Heart right ventricle (tissue), 16 donors: Measurements from ENCODE around the gene TNFRSF25. TPM values are rescaled to one million over a fixed set of nuclear protein-coding genes. Genes with fewer than 3 reads are reported as not detected.
"Not testable (repeated sequence)": the region's sequence is repeated elsewhere in the genome, so short reads cannot be mapped to it uniquely, and the experiment has no call there.

Source experiments
- ATAC-seq, 8 donors: fragments of 200-7000 bp; cut with Tn5 transposase; one replicate each; pipeline ENCODE4 v1.9.1; 2020; ENCODE audit warnings: mild to moderate bottlenecking in 8 of 8, moderate library complexity in 8 of 8, moderate number of reproducible peaks in 1 of 8
- DNase-seq, 2 donors: peaks; one replicate each; pipeline ENCODE4 v3.0.0-alpha.2; 2020
- H3K27ac ChIP-seq, 10 donors: fragments of 200-600 bp; sonication (generic) in 2 of 10; one replicate each; pipeline versions ENCODE4 v1.5.0 to v1.8.0; 2020 to 2022; ENCODE audit warnings: mild to moderate bottlenecking in 3 of 10
- H3K27me3 ChIP-seq, 7 donors: fragments of 200-600 bp; one replicate each; pipeline ENCODE4 v1.8.0; 2021 to 2022; ENCODE audit warnings: mild to moderate bottlenecking in 2 of 7
- H3K36me3 ChIP-seq, 9 donors: fragments of 200-600 bp; sonication (generic) in 1 of 9; one replicate each; pipeline versions ENCODE4 v1.5.0 to v1.8.0; 2020 to 2022; ENCODE audit warnings: mild to moderate bottlenecking in 2 of 9
- H3K4me1 ChIP-seq, 9 donors: fragments of 200-600 bp; sonication (generic) in 1 of 9; one replicate each; pipeline versions ENCODE4 v1.5.0 to v1.8.0; 2020 to 2022; ENCODE audit warnings: mild to moderate bottlenecking in 4 of 9
- H3K4me3 ChIP-seq, 10 donors: fragments of 200-600 bp; sonication (generic) in 2 of 10; one replicate each; pipeline versions ENCODE4 v1.5.0 to v1.8.0; 2020 to 2022; ENCODE audit warnings: mild to moderate bottlenecking in 7 of 10, moderate library complexity in 2 of 10
- H3K9me3 ChIP-seq, 11 donors: fragments of 200-600 bp in 10 of 11; sonication (generic) in 2 of 11; one replicate each; pipeline versions ENCODE4 v1.5.0 to v1.8.0; 2013 to 2022; ENCODE audit warnings: mild to moderate bottlenecking in 2 of 11, control low read depth in 1 of 11, moderate library complexity in 1 of 11
- WGBS, 2 donors: extraction: QIAGEN DNeasy Blood & Tissue Kit; methylation state at CpG; one replicate each; pipeline ENCODE4 v1.1.7; 2013; ENCODE audit warnings: inconsistent platforms in 1 of 2; 5-methylcytosine and 5-hydroxymethylcytosine counted together
- intact Hi-C, 10 donors: fragments of 100-400 bp; cut with DNase I; formaldehyde crosslinking; loops; one replicate each; pipeline versions ENCODE4 v1.11.1 to v1.14.2; 2022
- polyA plus RNA-seq, 2 donors: library from polyadenylated mRNA; stranded (reverse); fragments of 200-250 nt; gene quantifications; one replicate each; pipeline ENCODE4 v1.2.3, GENCODE V29; 2013
- total RNA-seq, 10 donors: library from RNA; stranded (reverse); fragmentation: NEBNext Ultra II Directional in 3 of 10; extraction: Animal tissue kit (Norgen Biotek cat#: 25700) in 3 of 10; gene quantifications; one replicate each; pipeline versions ENCODE4 v1.2.1 to v1.2.4, GENCODE V29; 2021 to 2023
- TF ChIP-seq, protein P1 (sequence below), 9 donors: fragments of 200-600 bp; sonication (generic) in 2 of 9; IDR thresholded peaks; one replicate each; pipeline versions ENCODE4 v1.5.0 to v1.8.0; 2021 to 2022; ENCODE audit warnings: antibody characterized with exemption in 9 of 9, mild to moderate bottlenecking in 5 of 9, moderate library complexity in 1 of 9
- donor health status: Arrhythmogenic right ventricular cardiomyopathy.
- donor health status: ischemic (EF 13 %, LVEDD 7.1; RV severe dilation, severe dysfunction).
- donor health status: healthy with polysubstance abuse.
- donor health status: DM: no; HTN: yes; CAD: no.
- donor health status: DM: no; HTN: no; CAD: no.
- donor health status: ischemic (EF 25% LVEDD 6.9; RV normal size, moderate dysfunction).
- donor health status: ischemic (EF 25% LVEDD 5.7; RV mildly dilated, moderate dysfunction).
- donor health status: healthy.
- donor health status: DM: yes; HTN: yes; CAD: no.
- donor health status: Ischemic cardiomyopathy.
- donor health status: ischemic (EF 35%, LVEDD 5.7; RV mildly dilated, moderate dysfunction).
- donor health status: nonischemic (EF 11% LVEDD 7.7; RV severe dilation, severe dysfunction).
- donor health status: DM: yes; HTN: yes; CAD: no.
- donor health status: PGD.
- donor health status: ischemic (EF 29% LVEDD 5.4; RV normal size, mild dysfunction).
- donor health status: nonischemic (EF 23%, LVEDD 6.1; RV moderate dilation, normal function).

TNFRSF25 gene
- total and polyA plus RNA-seq, 12 donors: 4.0 to 43.1 (median 7.3) TPM

DNA sequence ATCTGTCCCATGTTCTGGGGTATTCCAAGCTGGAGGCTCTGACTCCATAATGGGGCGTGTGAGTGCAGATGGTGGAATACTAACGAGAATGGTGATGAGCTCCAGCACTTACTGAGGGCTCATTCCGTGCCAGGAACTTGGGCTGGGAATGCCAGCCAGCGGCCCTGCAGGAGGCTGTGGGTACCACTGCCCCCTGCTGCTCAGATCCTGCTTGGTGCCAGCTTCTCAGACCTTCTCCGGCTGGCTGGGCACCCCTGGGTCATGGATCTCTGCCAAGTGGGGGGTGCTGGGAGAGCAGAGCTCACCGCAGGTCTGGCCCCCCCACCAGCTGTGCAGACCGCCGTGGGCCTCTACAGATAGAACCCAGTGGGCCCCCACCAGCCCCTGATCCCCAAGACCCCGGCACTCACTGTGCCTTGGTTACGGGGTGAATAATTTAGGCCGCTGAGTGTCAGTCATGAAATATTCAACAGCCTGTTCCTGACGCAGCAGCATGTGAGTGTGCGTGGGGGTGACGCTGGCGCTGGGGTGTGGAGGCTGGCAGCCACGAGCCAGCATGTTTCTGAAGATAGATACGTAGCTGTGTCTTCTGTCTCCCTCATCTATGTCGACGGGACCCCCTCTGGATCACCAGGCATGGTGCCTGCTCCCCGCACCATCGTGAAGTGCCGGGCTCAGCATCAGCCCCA lies 28.8 kb downstream of the TNFRSF25 start:
- intact Hi-C loops: loop anchor here in 3 of 10 donors (5.0 to 10.0 kb wide), 2 partner anchors 190 to 192 kb away; partner anchors contain the start of gene HES3 (in 2 of the 3)
- 55 to 58% methylated on average over 21 to 22 of the region's 22 CpGs for WGBS, 2 donors

DNA sequence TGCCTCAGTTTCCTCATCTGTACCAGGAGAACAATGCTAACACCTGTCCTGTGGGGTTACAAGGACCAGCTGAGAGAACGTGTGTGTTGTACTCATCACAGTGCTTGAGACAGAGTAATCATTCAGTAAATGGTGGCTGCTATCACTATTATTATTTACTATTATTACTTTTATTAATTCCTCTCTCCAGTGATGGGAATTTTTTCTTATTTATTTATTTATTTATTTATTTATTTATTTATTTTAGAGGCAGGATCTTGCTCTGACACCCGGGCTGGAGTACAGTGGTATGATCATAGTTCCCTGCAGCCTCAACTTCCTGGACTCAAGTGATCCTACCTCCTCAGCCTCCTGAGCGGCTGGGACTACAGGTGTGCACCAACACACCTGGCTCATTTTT lies 29.7 kb downstream of the TNFRSF25 start:
- DNase-seq, H3K4me3 ChIP-seq, ATAC-seq, H3K4me1 ChIP-seq, H3K27ac ChIP-seq, H3K9me3 ChIP-seq, H3K36me3 ChIP-seq: not testable (repeated sequence)
- WGBS, 2 donors: 84% methylated on average over 3 of the region's 3 CpGs
- H3K27me3 ChIP-seq: peaks cover 15 to 46% (median 42%) of the 10 kb centered on the region in 7 donors
- intact Hi-C loops: loop anchor here in 3 of 10 donors (5.0 to 10.0 kb wide), 2 partner anchors 189 to 191 kb away; partner anchors contain the start of gene HES3 (in 2 of the 3)

More for the DNA sequence above, 28.8 kb downstream of the TNFRSF25 start:
- DNase-seq, H3K4me1 ChIP-seq, H3K27ac ChIP-seq, H3K9me3 ChIP-seq, H3K36me3 ChIP-seq, H3K4me3 ChIP-seq: not testable (repeated sequence)
- peak in 6 of 8 donors; percentile 24 to 71 (median 56) for ATAC-seq
- peaks cover 15 to 52% (median 51%) of the 10 kb centered on the region in 7 donors for H3K27me3 ChIP-seq
- TF ChIP-seq, protein P1, sequence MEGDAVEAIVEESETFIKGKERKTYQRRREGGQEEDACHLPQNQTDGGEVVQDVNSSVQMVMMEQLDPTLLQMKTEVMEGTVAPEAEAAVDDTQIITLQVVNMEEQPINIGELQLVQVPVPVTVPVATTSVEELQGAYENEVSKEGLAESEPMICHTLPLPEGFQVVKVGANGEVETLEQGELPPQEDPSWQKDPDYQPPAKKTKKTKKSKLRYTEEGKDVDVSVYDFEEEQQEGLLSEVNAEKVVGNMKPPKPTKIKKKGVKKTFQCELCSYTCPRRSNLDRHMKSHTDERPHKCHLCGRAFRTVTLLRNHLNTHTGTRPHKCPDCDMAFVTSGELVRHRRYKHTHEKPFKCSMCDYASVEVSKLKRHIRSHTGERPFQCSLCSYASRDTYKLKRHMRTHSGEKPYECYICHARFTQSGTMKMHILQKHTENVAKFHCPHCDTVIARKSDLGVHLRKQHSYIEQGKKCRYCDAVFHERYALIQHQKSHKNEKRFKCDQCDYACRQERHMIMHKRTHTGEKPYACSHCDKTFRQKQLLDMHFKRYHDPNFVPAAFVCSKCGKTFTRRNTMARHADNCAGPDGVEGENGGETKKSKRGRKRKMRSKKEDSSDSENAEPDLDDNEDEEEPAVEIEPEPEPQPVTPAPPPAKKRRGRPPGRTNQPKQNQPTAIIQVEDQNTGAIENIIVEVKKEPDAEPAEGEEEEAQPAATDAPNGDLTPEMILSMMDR (IDR thresholded peaks at IDR 0.05): peak in 6 of 9 donors; percentile 16 to 47 (median 38)

DNA sequence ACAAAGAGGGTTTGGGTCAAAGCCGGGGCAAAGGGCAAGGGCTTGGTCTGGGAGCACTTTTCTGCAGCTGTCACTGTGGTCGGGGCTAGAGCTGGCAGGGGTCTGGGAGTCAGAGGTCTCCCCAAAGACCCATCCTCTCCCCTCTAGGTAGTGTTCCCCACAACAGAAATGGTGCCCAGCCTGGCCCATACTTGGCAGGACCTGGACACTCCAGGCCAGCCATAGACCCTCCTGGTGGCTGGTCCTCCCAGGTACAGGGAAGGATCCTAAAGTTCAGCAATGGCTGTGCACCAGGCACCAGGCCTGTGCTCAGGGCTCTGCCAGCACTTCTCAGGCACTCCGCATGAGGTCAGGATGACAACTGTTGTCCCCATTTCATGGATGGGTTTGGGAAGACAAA lies 30.4 kb downstream of the TNFRSF25 start:
- no peak overlapping the region for H3K27ac ChIP-seq
- TF ChIP-seq, protein P1 (IDR thresholded peaks at IDR 0.05): no peak
- DNase-seq (no peak), ATAC-seq (no peak)
- H3K9me3 ChIP-seq: no peaks in the 10 kb centered on the region
- peaks cover 0 to 3% (median 0%) of the 10 kb centered on the region in 9 donors for H3K4me1 ChIP-seq
- intact Hi-C loops: loop anchor here in 3 of 10 donors (5.0 to 10.0 kb wide), 2 partner anchors 188 to 191 kb away; partner anchors contain the start of gene HES3 (in 2 of the 3)
- peaks cover 8 to 46% (median 40%) of the 10 kb centered on the region in 7 donors for H3K27me3 ChIP-seq
- WGBS, 2 donors: 78 to 88% methylated on average over 3 of the region's 3 CpGs
- no peak overlapping the region for H3K4me3 ChIP-seq
- H3K36me3 ChIP-seq: no peaks in the 10 kb centered on the region

DNA sequence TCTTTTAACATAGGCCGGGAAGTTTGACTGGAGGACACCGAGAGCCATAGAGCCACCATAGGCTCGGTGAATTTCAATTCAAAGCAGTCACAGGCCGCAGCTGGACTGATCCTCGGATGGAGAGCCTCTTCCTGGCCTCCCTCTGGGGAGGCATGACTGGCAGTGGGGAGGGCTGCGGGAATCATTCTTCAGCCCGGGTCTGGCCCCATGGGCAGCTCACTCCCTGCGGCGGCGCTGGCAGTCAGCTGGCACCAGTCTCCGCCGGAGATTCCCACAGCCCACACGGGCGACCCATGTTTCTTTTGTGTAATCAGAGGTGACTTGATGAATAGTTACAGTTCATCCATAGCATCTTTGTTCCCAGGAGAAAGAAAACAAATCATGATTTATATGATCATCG lies 30.8 kb downstream of the TNFRSF25 start:
- Histone ChIP-seq H3K27ac (no peak overlapping the region), H3K4me3 (no peak overlapping the region), H3K9me3 (no peaks in the 10 kb centered on the region), H3K27me3 (peaks cover 4 to 46% (median 40%) of the 10 kb centered on the region in 7 donors), H3K36me3 (no peaks in the 10 kb centered on the region), H3K4me1 (peaks cover 0 to 4% (median 0%) of the 10 kb centered on the region in 9 donors)
- ATAC-seq (no peak), DNase-seq (no peak)
- intact Hi-C loops: loop anchor here in 3 of 10 donors (5.0 to 10.0 kb wide), 2 partner anchors 188 to 190 kb away; partner anchors contain the start of gene HES3 (in 2 of the 3)
- WGBS, 2 donors: 85 to 89% methylated on average over 15 of the region's 15 CpGs
- TF ChIP-seq, protein P1 (IDR thresholded peaks at IDR 0.05): no peak
